Liver (tissue), 9 donors: ENCODE data around the gene ELK3. TPM values are rescaled to one million over a fixed set of nuclear protein-coding genes. Genes with fewer than 3 reads are reported as not detected.

ENCODE experiments used
- DNase-seq: peaks from one replicate; pipeline ENCODE4 v3.0.0-alpha.2; 2017; ENCODE audit warnings: low spot score
- H3K27ac ChIP-seq, 2 donors: one replicate each; pipeline ENCODE4 v1.7.0; 2013; ENCODE audit warnings: inconsistent platforms in 2 of 2, low read length in 2 of 2, control low read depth in 1 of 2, low read depth in 1 of 2, mild to moderate bottlenecking in 1 of 2
- H3K27me3 ChIP-seq, 4 donors: one replicate each; pipeline versions ENCODE4 v1.6.1 to v1.7.0; 2013; ENCODE audit warnings: low read length in 3 of 4, inconsistent platforms in 1 of 4, mild to moderate bottlenecking in 1 of 4, moderate library complexity in 1 of 4; ENCODE audit not compliant: control insufficient read depth in 4 of 4, insufficient read depth in 4 of 4
- H3K36me3 ChIP-seq, 4 donors: one replicate each; pipeline versions ENCODE4 v1.6.1 to v1.7.0; 2013; ENCODE audit warnings: low read length in 3 of 4, mild to moderate bottlenecking in 3 of 4, low read depth in 1 of 4, moderate library complexity in 1 of 4; ENCODE audit not compliant: control insufficient read depth in 4 of 4, insufficient read depth in 3 of 4
- H3K4me1 ChIP-seq, 4 donors: one replicate each; pipeline versions ENCODE4 v1.6.1 to v1.7.0; 2013; ENCODE audit warnings: low read length in 3 of 4, mild to moderate bottlenecking in 3 of 4, moderate library complexity in 1 of 4; ENCODE audit not compliant: control insufficient read depth in 4 of 4, insufficient read depth in 4 of 4
- H3K4me3 ChIP-seq, 3 donors: one replicate each; pipeline versions ENCODE4 v1.6.1 to v1.7.0; 2013; ENCODE audit warnings: low read length in 3 of 3, control low read depth in 1 of 3, low read depth in 1 of 3, mild to moderate bottlenecking in 1 of 3
- H3K9ac ChIP-seq, 2 donors: one replicate each; pipeline ENCODE4 v1.7.0; 2013; ENCODE audit warnings: low read length in 2 of 2, mild to moderate bottlenecking in 2 of 2, moderate library complexity in 2 of 2, control low read depth in 1 of 2, low read depth in 1 of 2
- H3K9me3 ChIP-seq, 4 donors: one replicate each; pipeline versions ENCODE4 v1.6.1 to v1.7.0; 2013; ENCODE audit warnings: low read length in 3 of 4; ENCODE audit not compliant: control insufficient read depth in 4 of 4
- EGR1 ChIP-seq, 2 donors: IDR thresholded peaks; 2 replicates each; pipeline ENCODE4 v1.6.1; 2016 to 2018; ENCODE audit warnings: antibody characterized with exemption in 2 of 2, low read depth in 2 of 2
- FOXA1 ChIP-seq: IDR thresholded peaks from 2 replicates; pipeline ENCODE4 v1.6.1; 2016; ENCODE audit warnings: antibody characterized with exemption
- FOXA2 ChIP-seq: IDR thresholded peaks from 2 replicates; pipeline ENCODE4 v1.6.1; 2016; ENCODE audit warnings: antibody characterized with exemption
- GABPA ChIP-seq, 2 donors: IDR thresholded peaks in 1 of 2; conservative IDR thresholded peaks in 1 of 2; 2 replicates each; pipeline ENCODE4 v1.6.1; 2016; ENCODE audit warnings: antibody characterized with exemption in 2 of 2, mild to moderate bottlenecking in 1 of 2, moderate library complexity in 1 of 2
- HNF4A ChIP-seq, 2 donors: conservative IDR thresholded peaks; 2 replicates each; pipeline ENCODE4 v1.6.1; 2016; ENCODE audit warnings: antibody characterized with exemption in 2 of 2, mild to moderate bottlenecking in 2 of 2
- HNF4G ChIP-seq: IDR thresholded peaks from 2 replicates; pipeline ENCODE4 v1.6.1; 2016; ENCODE audit warnings: antibody characterized with exemption
- JUND ChIP-seq, 2 donors: IDR thresholded peaks; 2 replicates each; pipeline ENCODE4 v1.6.1; 2016; ENCODE audit warnings: antibody characterized with exemption in 2 of 2
- NR2F2 ChIP-seq: IDR thresholded peaks from 2 replicates; pipeline ENCODE4 v1.6.1; 2016; ENCODE audit warnings: antibody characterized with exemption
- RAD21 ChIP-seq, 2 donors: IDR thresholded peaks; 2 replicates each; pipeline ENCODE4 v1.6.1; 2016; ENCODE audit warnings: antibody characterized with exemption in 2 of 2, mild to moderate bottlenecking in 2 of 2
- RXRA ChIP-seq, 2 donors: IDR thresholded peaks; 2 replicates each; pipeline ENCODE4 v1.6.1; 2017 to 2018; ENCODE audit warnings: antibody characterized with exemption in 2 of 2, mild to moderate bottlenecking in 1 of 2
- SP1 ChIP-seq: IDR thresholded peaks from 2 replicates; pipeline ENCODE4 v1.6.1; 2018; ENCODE audit warnings: antibody characterized with exemption, mild to moderate bottlenecking
- TAF1 ChIP-seq: conservative IDR thresholded peaks from 2 replicates; pipeline ENCODE4 v1.6.1; 2016; ENCODE audit warnings: antibody characterized with exemption, mild to moderate bottlenecking
- YY1 ChIP-seq: IDR thresholded peaks from 2 replicates; pipeline ENCODE4 v1.6.1; 2016; ENCODE audit warnings: antibody characterized with exemption, mild to moderate bottlenecking
- WGBS: extraction: QIAGEN DNeasy Blood & Tissue Kit; methylation state at CpG from one replicate; pipeline ENCODE4 v1.1.7; 2013; 5-methylcytosine and 5-hydroxymethylcytosine counted together
- polyA plus RNA-seq, 2 donors: library from polyadenylated mRNA; stranded (reverse) in 1 of 2; unstranded in 1 of 2; fragments of 200-250 nt in 1 of 2; fragments of >200 nt in 1 of 2; fragmentation: Nextera tagmentation in 1 of 2; extraction: Ambion mirVana in 1 of 2; gene quantifications; one replicate each; pipeline versions ENCODE4 v1.2.1 to v1.2.3, GENCODE V29; 2013 to 2015
- total RNA-seq, 2 donors: library from RNA; depleted of rRNA; stranded (reverse); fragments of >200 nt; gene quantifications; one replicate each; pipeline ENCODE4 v1.2.3, GENCODE V29; 2014
- TF ChIP-seq, protein P1 (sequence below): IDR thresholded peaks from 2 replicates; pipeline ENCODE4 v1.6.1; 2016; ENCODE audit warnings: antibody characterized with exemption
- TF ChIP-seq, protein P2 (sequence below): fragments of 150-350 bp; IDR thresholded peaks from 2 replicates; pipeline ENCODE4 v1.5.1; 2017; ENCODE audit warnings: improper control_type of control experiment, low read depth, low read length; ENCODE audit not compliant: missing input control
- TF ChIP-seq, protein P3 (sequence below): IDR thresholded peaks from 2 replicates; pipeline ENCODE4 v1.6.1; 2016; ENCODE audit warnings: antibody characterized with exemption
- TF ChIP-seq, protein P4 (sequence below): IDR thresholded peaks from 2 replicates; pipeline ENCODE4 v1.6.1; 2016; ENCODE audit warnings: antibody characterized with exemption, mild to moderate bottlenecking
- TF ChIP-seq, protein P5 (sequence below): IDR thresholded peaks from 2 replicates; pipeline ENCODE4 v1.6.1; 2016; ENCODE audit warnings: antibody characterized with exemption
- donor health status: healthy.
- donor health status: healthy.
- donor health status: healthy.
- donor health status: healthy.
- donor health status: healthy.

Gene ELK3
- total and polyA plus RNA-seq, 4 donors: 3.7 to 5.2 (median 4.5) TPM

DNA sequence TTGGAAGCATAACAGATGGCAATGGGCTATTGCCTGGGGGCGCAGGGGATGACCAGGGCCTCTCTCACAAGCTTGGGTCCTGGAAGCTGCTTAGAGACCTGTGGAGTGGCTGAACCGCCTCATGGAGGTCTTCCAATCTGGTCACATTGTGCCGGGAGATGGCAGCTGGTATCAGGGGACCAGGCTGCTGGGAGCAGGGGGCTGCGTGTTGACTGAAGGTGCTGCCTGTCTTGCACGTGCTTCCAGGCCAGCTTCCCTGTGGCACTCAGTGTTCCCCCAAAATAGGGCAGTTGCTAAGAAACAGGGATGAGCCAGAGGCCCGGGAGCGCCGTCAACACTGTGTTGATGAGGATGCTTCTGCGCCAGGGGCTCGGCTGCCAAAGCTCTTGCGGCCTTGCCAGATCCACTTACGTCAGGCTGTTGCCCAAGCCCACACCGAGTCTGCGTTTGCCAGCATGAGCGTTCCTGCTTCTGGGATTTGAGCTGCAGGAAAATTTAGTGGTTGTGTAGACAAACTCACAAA is 39.8 kb downstream of the ELK3 start:
- H3K4me3 ChIP-seq: no peak overlapping the region
- 47% methylated on average over 15 of the region's 15 CpGs for WGBS
- H3K27ac ChIP-seq: peak overlapping the region; percentile 22 to 69
- TF ChIP-seq TAF1 (no peak), GABPA (IDR thresholded peaks at IDR 0.05 in 1 of 2, conservative IDR thresholded peaks at IDR 0.05 in 1 of 2) (no peak), SP1 (peak; percentile 6), RAD21 (IDR thresholded peaks at IDR 0.05) (peak; percentile 28 to 46), FOXA2 (peak; percentile 35), JUND (IDR thresholded peaks at IDR 0.05) (peak in 1 of 2 donors; percentile 68), FOXA1 (peak; percentile 13), RXRA (IDR thresholded peaks at IDR 0.05) (peak in 1 of 2 donors; percentile 56), HNF4G (no peak), EGR1 (IDR thresholded peaks at IDR 0.05; ENCODE audit: low read depth in 2 of 2) (no peak), HNF4A (conservative IDR thresholded peaks at IDR 0.05) (peak in 1 of 2 donors; percentile 55), NR2F2 (no peak), YY1 (peak; percentile 25)
- TF ChIP-seq, protein P1, sequence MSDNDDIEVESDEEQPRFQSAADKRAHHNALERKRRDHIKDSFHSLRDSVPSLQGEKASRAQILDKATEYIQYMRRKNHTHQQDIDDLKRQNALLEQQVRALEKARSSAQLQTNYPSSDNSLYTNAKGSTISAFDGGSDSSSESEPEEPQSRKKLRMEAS: no peak
- TF ChIP-seq, protein P2, sequence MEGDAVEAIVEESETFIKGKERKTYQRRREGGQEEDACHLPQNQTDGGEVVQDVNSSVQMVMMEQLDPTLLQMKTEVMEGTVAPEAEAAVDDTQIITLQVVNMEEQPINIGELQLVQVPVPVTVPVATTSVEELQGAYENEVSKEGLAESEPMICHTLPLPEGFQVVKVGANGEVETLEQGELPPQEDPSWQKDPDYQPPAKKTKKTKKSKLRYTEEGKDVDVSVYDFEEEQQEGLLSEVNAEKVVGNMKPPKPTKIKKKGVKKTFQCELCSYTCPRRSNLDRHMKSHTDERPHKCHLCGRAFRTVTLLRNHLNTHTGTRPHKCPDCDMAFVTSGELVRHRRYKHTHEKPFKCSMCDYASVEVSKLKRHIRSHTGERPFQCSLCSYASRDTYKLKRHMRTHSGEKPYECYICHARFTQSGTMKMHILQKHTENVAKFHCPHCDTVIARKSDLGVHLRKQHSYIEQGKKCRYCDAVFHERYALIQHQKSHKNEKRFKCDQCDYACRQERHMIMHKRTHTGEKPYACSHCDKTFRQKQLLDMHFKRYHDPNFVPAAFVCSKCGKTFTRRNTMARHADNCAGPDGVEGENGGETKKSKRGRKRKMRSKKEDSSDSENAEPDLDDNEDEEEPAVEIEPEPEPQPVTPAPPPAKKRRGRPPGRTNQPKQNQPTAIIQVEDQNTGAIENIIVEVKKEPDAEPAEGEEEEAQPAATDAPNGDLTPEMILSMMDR: no peak
- TF ChIP-seq, protein P3, sequence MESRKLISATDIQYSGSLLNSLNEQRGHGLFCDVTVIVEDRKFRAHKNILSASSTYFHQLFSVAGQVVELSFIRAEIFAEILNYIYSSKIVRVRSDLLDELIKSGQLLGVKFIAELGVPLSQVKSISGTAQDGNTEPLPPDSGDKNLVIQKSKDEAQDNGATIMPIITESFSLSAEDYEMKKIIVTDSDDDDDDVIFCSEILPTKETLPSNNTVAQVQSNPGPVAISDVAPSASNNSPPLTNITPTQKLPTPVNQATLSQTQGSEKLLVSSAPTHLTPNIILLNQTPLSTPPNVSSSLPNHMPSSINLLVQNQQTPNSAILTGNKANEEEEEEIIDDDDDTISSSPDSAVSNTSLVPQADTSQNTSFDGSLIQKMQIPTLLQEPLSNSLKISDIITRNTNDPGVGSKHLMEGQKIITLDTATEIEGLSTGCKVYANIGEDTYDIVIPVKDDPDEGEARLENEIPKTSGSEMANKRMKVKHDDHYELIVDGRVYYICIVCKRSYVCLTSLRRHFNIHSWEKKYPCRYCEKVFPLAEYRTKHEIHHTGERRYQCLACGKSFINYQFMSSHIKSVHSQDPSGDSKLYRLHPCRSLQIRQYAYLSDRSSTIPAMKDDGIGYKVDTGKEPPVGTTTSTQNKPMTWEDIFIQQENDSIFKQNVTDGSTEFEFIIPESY: no peak
- TF ChIP-seq, protein P4, sequence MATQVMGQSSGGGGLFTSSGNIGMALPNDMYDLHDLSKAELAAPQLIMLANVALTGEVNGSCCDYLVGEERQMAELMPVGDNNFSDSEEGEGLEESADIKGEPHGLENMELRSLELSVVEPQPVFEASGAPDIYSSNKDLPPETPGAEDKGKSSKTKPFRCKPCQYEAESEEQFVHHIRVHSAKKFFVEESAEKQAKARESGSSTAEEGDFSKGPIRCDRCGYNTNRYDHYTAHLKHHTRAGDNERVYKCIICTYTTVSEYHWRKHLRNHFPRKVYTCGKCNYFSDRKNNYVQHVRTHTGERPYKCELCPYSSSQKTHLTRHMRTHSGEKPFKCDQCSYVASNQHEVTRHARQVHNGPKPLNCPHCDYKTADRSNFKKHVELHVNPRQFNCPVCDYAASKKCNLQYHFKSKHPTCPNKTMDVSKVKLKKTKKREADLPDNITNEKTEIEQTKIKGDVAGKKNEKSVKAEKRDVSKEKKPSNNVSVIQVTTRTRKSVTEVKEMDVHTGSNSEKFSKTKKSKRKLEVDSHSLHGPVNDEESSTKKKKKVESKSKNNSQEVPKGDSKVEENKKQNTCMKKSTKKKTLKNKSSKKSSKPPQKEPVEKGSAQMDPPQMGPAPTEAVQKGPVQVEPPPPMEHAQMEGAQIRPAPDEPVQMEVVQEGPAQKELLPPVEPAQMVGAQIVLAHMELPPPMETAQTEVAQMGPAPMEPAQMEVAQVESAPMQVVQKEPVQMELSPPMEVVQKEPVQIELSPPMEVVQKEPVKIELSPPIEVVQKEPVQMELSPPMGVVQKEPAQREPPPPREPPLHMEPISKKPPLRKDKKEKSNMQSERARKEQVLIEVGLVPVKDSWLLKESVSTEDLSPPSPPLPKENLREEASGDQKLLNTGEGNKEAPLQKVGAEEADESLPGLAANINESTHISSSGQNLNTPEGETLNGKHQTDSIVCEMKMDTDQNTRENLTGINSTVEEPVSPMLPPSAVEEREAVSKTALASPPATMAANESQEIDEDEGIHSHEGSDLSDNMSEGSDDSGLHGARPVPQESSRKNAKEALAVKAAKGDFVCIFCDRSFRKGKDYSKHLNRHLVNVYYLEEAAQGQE: no peak
- TF ChIP-seq, protein P5, sequence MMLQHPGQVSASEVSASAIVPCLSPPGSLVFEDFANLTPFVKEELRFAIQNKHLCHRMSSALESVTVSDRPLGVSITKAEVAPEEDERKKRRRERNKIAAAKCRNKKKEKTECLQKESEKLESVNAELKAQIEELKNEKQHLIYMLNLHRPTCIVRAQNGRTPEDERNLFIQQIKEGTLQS: no peak
- no peaks in the 10 kb centered on the region for H3K9me3 ChIP-seq
- H3K9ac ChIP-seq: no peak overlapping the region
- H3K27me3 ChIP-seq: no peaks in the 10 kb centered on the region
- no peaks in the 10 kb centered on the region for H3K36me3 ChIP-seq
- no peak for DNase-seq
- peaks cover 1 to 9% (median 4%) of the 10 kb centered on the region in 4 donors for H3K4me1 ChIP-seq
